K562 (cell line): ENCODE measurements around the gene EPHA2. TPM values are rescaled to one million over a fixed set of nuclear protein-coding genes. Genes with fewer than 3 reads are reported as not detected.

Source experiments
- BACH1 ChIP-seq: fragments of 200-800 bp; sonication (Bioruptor generic); IDR thresholded peaks from 2 replicates; pipeline ENCODE4 v1.6.1; 2016; ENCODE audit warnings: missing genetic modification characterization, missing compliant biosample characterization
- CREBBP ChIP-seq: IDR thresholded peaks from one replicate; pipeline ENCODE4 v1.6.1; 2012; ENCODE audit warnings: low read depth, mild to moderate bottlenecking, control low read depth, inconsistent platforms, low read length
- DNMT1 ChIP-seq: fragments of 450-650 bp; IDR thresholded peaks from 2 replicates; pipeline ENCODE4 v1.6.1; 2016; ENCODE audit warnings: antibody characterized with exemption, mild to moderate bottlenecking
- GABPA ChIP-seq: fragments of 200-800 bp; sonication (Bioruptor generic); conservative IDR thresholded peaks from 2 replicates; pipeline ENCODE4 v1.6.1; 2016; ENCODE audit warnings: low read depth, missing genetic modification characterization, missing compliant biosample characterization
- HNRNPL ChIP-seq: fragments of 200-400 bp; formaldehyde crosslinking; IDR thresholded peaks from 2 replicates; pipeline ENCODE4 v1.6.1; 2017; ENCODE audit warnings: low read depth, mild to moderate bottlenecking, low read length
- MBD2 ChIP-seq: sonication (generic); IDR thresholded peaks from 2 replicates; pipeline ENCODE4 v1.6.1; 2016; ENCODE audit warnings: low read depth, borderline replicate concordance
- MED1 ChIP-seq: sonication (generic); formaldehyde crosslinking; IDR thresholded peaks from 2 replicates; pipeline ENCODE4 v1.8.1; 2023; ENCODE audit warnings: missing genetic modification reagents, borderline replicate concordance
- NR2C1 ChIP-seq, 2 experiments: fragments of 450-650 bp; IDR thresholded peaks; 2 replicates each; pipeline ENCODE4 v1.6.1; 2017; ENCODE audit warnings: mild to moderate bottlenecking in 2 of 2, antibody characterized with exemption in 1 of 2, inconsistent platforms in 1 of 2, missing compliant biosample characterization in 1 of 2, missing genetic modification characterization in 1 of 2
- RCOR1 ChIP-seq, 2 experiments: IDR thresholded peaks; 2 replicates each; pipeline ENCODE4 v1.6.1; 2012; ENCODE audit warnings: low read depth in 2 of 2, low read length in 2 of 2, borderline replicate concordance in 1 of 2, improper control_type of control experiment in 1 of 2
- SMAD4 ChIP-seq: fragments of 250-450 bp; sonication (Bioruptor Pico); conservative IDR thresholded peaks from 2 replicates; pipeline ENCODE4 v1.8.0; 2021; ENCODE audit warnings: inconsistent platforms, mild to moderate bottlenecking, moderate library complexity
- TFAM ChIP-seq: fragments of 250-450 bp; sonication (Bioruptor Pico); conservative IDR thresholded peaks from 2 replicates; pipeline ENCODE4 v1.5.0; 2021; ENCODE audit warnings: mild to moderate bottlenecking, moderate library complexity
- U2AF2 ChIP-seq: fragments of 200-400 bp; formaldehyde crosslinking; optimal IDR thresholded peaks from 2 replicates; pipeline ENCODE3; 2017; ENCODE audit warnings: low read depth, mild to moderate bottlenecking, low read length
- ZNF146 ChIP-seq: IDR thresholded peaks from one replicate; pipeline ENCODE4 v1.6.1; 2018; ENCODE audit warnings: missing compliant biosample characterization; ENCODE audit not compliant: unreplicated experiment
- ZNF184 ChIP-seq: sonication (generic); formaldehyde crosslinking; IDR thresholded peaks from 2 replicates; pipeline ENCODE4 v1.5.0; 2020; ENCODE audit warnings: missing genetic modification reagents
- polyA plus RNA-seq, 8 experiments: library from polyadenylated mRNA; depleted of rRNA in 4 of 8; stranded (reverse) in 5 of 8; unstranded in 3 of 8; fragments of >200 nt; fragmentation: Nextera tagmentation in 2 of 8; fragmentation: Illumina TruSeq in 1 of 8; extraction: Ambion mirVana in 2 of 8; extraction: Trizol in 1 of 8; gene quantifications; 2 replicates each; pipeline versions ENCODE4 v1.2.1 to v1.2.3, GENCODE V29; 2011 to 2014; ENCODE audit warnings: inconsistent platforms in 1 of 8, missing spikeins in 1 of 8
- total RNA-seq, 7 experiments: library from RNA; depleted of rRNA in 6 of 7; stranded (reverse); fragments of >200 nt in 6 of 7; fragmentation: Illumina TruSeq in 2 of 7; extraction: Trizol in 2 of 7; gene quantifications; 2 replicates each; pipeline versions ENCODE4 v1.2.1 to v1.2.3, GENCODE V29; 2011 to 2021; ENCODE audit warnings: low replicate concordance in 1 of 7
- TF ChIP-seq, protein P1 (sequence below): fragments of 450-650 bp; IDR thresholded peaks from 2 replicates; pipeline ENCODE4 v1.6.1; 2016; ENCODE audit warnings: antibody characterized with exemption
- TF ChIP-seq, protein P2 (sequence below): fragments of 450-650 bp; IDR thresholded peaks from 2 replicates; pipeline ENCODE4 v1.6.1; 2016; ENCODE audit warnings: low read depth, mild to moderate bottlenecking, moderate library complexity
- TF ChIP-seq, protein P3 (sequence below), 2 experiments: fragments of 150-350 bp in 1 of 2; IDR thresholded peaks; 2 replicates each; pipeline ENCODE4 v1.6.1; 2012 to 2016; ENCODE audit warnings: low read depth in 2 of 2, low read length in 2 of 2, mild to moderate bottlenecking in 1 of 2, moderate library complexity in 1 of 2
- TF ChIP-seq, protein P4 (sequence below): fragments of 250-450 bp; sonication (Bioruptor Pico); IDR thresholded peaks from 2 replicates; pipeline ENCODE4 v1.8.0; 2021; ENCODE audit warnings: moderate library complexity, mild to moderate bottlenecking, inconsistent platforms
- TF ChIP-seq, protein P5 (sequence below): fragments of 250-450 bp; sonication (Bioruptor Pico); IDR thresholded peaks from 2 replicates; pipeline ENCODE4 v1.8.0; 2022; ENCODE audit warnings: moderate library complexity, mild to moderate bottlenecking, inconsistent platforms

Gene EPHA2
- total and polyA plus RNA-seq, 9 of the 15 experiments (the other 6 are each of a cell fraction or from before 2014, with no cell fraction given) = 0.04 to 0.40 (median 0.07) TPM; not detected in 4

DNA sequence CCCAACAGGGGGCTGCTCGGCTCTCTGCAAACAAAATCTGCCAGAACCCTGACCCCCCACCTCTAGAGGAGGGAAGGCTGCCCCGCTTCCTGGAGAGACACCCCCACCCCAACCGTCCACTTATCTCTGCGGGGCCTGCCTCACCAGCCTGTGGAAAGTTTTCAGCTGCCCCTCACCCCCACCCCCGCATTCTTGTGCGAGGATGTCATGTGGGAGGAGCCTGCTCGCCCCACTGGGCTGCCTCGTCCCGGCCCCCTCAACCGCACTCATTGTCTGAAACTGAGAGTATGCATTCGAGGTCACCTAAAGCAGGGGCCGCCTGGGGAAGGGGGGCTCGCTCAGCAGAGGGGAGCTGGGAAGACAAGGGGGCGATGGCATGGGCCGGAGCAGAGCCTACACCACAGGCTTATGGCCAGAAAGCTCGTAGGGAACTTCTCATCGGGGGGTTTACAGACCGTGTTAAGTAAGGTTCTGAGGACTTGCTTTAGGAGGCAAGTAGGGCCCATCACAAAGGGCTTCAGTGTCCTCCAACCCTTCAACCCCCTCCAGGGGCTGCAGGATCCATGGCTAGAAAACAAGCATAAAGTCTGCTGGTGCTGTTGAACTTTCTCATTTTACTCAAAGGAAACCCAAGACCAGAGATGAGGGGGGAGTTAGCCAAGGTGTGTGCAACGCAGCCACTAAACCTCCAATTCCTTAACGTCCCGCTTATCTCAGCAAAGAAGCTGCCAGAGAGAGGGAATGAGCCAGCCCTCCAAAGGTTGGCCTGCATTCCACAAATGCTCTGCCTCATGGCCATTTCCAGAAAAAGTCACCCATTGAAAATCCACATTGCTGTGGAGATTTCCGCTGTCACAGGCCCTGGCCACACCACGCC is 9.4 kb downstream of the EPHA2 start (continued):
- TF ChIP-seq, protein P1, sequence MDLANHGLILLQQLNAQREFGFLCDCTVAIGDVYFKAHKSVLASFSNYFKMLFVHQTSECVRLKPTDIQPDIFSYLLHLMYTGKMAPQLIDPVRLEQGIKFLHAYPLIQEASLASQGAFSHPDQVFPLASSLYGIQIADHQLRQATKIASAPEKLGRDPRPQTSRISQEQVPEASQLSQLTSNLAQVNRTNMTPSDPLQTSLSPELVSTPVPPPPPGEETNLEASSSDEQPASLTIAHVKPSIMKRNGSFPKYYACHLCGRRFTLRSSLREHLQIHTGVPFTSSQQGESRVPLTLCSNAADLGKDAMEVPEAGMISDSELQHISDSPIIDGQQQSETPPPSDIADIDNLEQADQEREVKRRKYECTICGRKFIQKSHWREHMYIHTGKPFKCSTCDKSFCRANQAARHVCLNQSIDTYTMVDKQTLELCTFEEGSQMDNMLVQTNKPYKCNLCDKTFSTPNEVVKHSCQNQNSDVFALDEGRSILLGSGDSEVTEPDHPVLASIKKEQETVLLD = peak; percentile 65; the same call in 1 of the 2 replicates
- no peak for TF ChIP-seq ZNF146
- no peak for TF ChIP-seq CREBBP
- TF ChIP-seq, protein P2, sequence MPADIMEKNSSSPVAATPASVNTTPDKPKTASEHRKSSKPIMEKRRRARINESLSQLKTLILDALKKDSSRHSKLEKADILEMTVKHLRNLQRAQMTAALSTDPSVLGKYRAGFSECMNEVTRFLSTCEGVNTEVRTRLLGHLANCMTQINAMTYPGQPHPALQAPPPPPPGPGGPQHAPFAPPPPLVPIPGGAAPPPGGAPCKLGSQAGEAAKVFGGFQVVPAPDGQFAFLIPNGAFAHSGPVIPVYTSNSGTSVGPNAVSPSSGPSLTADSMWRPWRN = no peak
- TF ChIP-seq, protein P3, sequence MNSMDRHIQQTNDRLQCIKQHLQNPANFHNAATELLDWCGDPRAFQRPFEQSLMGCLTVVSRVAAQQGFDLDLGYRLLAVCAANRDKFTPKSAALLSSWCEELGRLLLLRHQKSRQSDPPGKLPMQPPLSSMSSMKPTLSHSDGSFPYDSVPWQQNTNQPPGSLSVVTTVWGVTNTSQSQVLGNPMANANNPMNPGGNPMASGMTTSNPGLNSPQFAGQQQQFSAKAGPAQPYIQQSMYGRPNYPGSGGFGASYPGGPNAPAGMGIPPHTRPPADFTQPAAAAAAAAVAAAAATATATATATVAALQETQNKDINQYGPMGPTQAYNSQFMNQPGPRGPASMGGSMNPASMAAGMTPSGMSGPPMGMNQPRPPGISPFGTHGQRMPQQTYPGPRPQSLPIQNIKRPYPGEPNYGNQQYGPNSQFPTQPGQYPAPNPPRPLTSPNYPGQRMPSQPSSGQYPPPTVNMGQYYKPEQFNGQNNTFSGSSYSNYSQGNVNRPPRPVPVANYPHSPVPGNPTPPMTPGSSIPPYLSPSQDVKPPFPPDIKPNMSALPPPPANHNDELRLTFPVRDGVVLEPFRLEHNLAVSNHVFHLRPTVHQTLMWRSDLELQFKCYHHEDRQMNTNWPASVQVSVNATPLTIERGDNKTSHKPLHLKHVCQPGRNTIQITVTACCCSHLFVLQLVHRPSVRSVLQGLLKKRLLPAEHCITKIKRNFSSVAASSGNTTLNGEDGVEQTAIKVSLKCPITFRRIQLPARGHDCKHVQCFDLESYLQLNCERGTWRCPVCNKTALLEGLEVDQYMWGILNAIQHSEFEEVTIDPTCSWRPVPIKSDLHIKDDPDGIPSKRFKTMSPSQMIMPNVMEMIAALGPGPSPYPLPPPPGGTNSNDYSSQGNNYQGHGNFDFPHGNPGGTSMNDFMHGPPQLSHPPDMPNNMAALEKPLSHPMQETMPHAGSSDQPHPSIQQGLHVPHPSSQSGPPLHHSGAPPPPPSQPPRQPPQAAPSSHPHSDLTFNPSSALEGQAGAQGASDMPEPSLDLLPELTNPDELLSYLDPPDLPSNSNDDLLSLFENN (IDR thresholded peaks at IDR 0.05; ENCODE audit: low read depth in 2 of 2, low read length in 2 of 2) = peak in 1 of 2 experiments; percentile 44; a peak in 1 of 4 replicates
- no peak for TF ChIP-seq MED1 (CRISPR knock-in tag)
- no peak for TF ChIP-seq BACH1 (tag)
- no peak for TF ChIP-seq NR2C1 (IDR thresholded peaks at IDR 0.05)
- TF ChIP-seq NR2C1 (tag; IDR thresholded peaks at IDR 0.05) = no peak; the same call in 1 of the 2 replicates
- TF ChIP-seq SMAD4 (CRISPR knock-in tag) = peak; percentile 96
- no peak for TF ChIP-seq DNMT1
- TF ChIP-seq TFAM = no peak
- TF ChIP-seq, protein P4, sequence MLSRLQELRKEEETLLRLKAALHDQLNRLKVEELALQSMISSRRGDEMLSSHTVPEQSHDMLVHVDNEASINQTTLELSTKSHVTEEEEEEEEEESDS (CRISPR knock-in tag) = no peak
- TF ChIP-seq HNRNPL = no peak
- peak; percentile 81 for TF ChIP-seq MBD2
- TF ChIP-seq GABPA (tag) = no peak
- TF ChIP-seq RCOR1 (IDR thresholded peaks at IDR 0.05; ENCODE audit: borderline replicate concordance in 1 of 2, low read depth in 2 of 2, low read length in 2 of 2) = peak in 1 of 2 experiments; percentile 76; a peak in 1 of 4 replicates
- no peak for TF ChIP-seq U2AF2
- no peak for TF ChIP-seq ZNF184
- TF ChIP-seq, protein P5, sequence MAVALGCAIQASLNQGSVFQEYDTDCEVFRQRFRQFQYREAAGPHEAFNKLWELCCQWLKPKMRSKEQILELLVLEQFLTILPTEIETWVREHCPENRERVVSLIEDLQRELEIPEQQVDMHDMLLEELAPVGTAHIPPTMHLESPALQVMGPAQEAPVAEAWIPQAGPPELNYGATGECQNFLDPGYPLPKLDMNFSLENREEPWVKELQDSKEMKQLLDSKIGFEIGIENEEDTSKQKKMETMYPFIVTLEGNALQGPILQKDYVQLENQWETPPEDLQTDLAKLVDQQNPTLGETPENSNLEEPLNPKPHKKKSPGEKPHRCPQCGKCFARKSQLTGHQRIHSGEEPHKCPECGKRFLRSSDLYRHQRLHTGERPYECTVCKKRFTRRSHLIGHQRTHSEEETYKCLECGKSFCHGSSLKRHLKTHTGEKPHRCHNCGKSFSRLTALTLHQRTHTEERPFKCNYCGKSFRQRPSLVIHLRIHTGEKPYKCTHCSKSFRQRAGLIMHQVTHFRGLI = no peak
